HG03064 (cell line): Measurements from ENCODE around the gene POLR3B.
"Not testable (repeated sequence)": the region's sequence is repeated elsewhere in the genome, so short reads cannot be mapped to it uniquely, and the experiment has no call there.

Experiments
- ATAC-seq: cut with Tn5 transposase; IDR thresholded peaks from one replicate; pipeline ENCODE4 v1.9.1; 2021; ENCODE audit warnings: low read depth; ENCODE audit not compliant: unreplicated experiment

POLR3B gene

GRCh38 chr12:106357549-106358395 is at the start of gene POLR3B:
POLR3B (plus strand) TSS chr12:106357748; CDS start chr12:106357880, 132 bp downstream.
- ATAC-seq = peak; percentile 86

- no peak for ATAC-seq
These were observed 49.4 kb upstream of the POLR3B start for GRCh38 chr12:106308121-106308520.

- ATAC-seq = no peak
These were observed 48.9 kb upstream of the POLR3B start for GRCh38 chr12:106308611-106309010.

GRCh38 chr12:106309671-106310505 is 47.7 kb upstream of the POLR3B start:
- ATAC-seq = no peak

- ATAC-seq = no peak
These were observed 46.9 kb upstream of the POLR3B start for GRCh38 chr12:106310687-106311086.

- no peak for ATAC-seq
These were observed 46.4 kb upstream of the POLR3B start for GRCh38 chr12:106311139-106311538.

- ATAC-seq = not testable (repeated sequence)
These were observed 44.1 kb upstream of the POLR3B start for GRCh38 chr12:106313413-106313812.

- no peak for ATAC-seq
These were observed 42.0 kb upstream of the POLR3B start for GRCh38 chr12:106315523-106315922.

GRCh38 chr12:106317406-106318082 is 40.0 kb upstream of the POLR3B start:
- no peak for ATAC-seq

- no peak for ATAC-seq
These were observed 36.3 kb upstream of the POLR3B start for GRCh38 chr12:106321139-106321850.

- no peak for ATAC-seq
These were observed 34.0 kb upstream of the POLR3B start for GRCh38 chr12:106323537-106323936.

GRCh38 chr12:106327309-106327869 is 30.2 kb upstream of the POLR3B start:
- ATAC-seq = no peak

GRCh38 chr12:106328735-106329134 is 28.8 kb upstream of the POLR3B start:
- no peak for ATAC-seq

- ATAC-seq = no peak
These were observed 28.1 kb upstream of the POLR3B start for GRCh38 chr12:106329231-106329982.

GRCh38 chr12:106331599-106331998 is 25.9 kb upstream of the POLR3B start:
- no peak for ATAC-seq

- no peak for ATAC-seq
These were observed 25.0 kb upstream of the POLR3B start for GRCh38 chr12:106332536-106332935.

GRCh38 chr12:106333010-106333409 is 24.5 kb upstream of the POLR3B start:
- ATAC-seq = no peak

- no peak for ATAC-seq
These were observed 23.8 kb upstream of the POLR3B start for GRCh38 chr12:106333756-106334155.
